Subcutaneous preadipocyte (primary cell): Measurements from ENCODE around the gene GXYLT2. TPM values are rescaled to one million over a fixed set of nuclear protein-coding genes. Genes with fewer than 3 reads are reported as not detected.

Source experiments
- small RNA-seq: library from RNA; depleted of rRNA; stranded (forward); fragments of <200 nt; gene quantifications from one replicate; pipeline ENCODE3, GENCODE V24; 2012
- total RNA-seq: library from RNA; depleted of rRNA; stranded (reverse); fragments of >200 nt; gene quantifications from 2 replicates; pipeline ENCODE4 v1.2.3, GENCODE V29; 2012

The GXYLT2 gene
- 24.6 and 32.6 TPM in 2 replicates for total RNA-seq

GRCh38 chr3:72887705-72888545 lies at the start of gene GXYLT2:
TSS of gene GXYLT2 (plus strand) at chr3:72888046. CDS start at chr3:72888234, 188 bp downstream.

GRCh38 chr3:72847751-72848702 lies 39.8 kb upstream of the GXYLT2 start, which contains the start of gene SHQ1:
TSS of gene SHQ1 (minus strand) at chr3:72848445. CDS start at chr3:72848340, 105 bp downstream.

GRCh38 chr3:72996473-72997333 lies 108.9 kb downstream of the GXYLT2 start, which contains the start of gene PPP4R2:
TSS of gene PPP4R2 (plus strand) at chr3:72996811. CDS start at chr3:72997038, 227 bp downstream.

Small RNA genes lying within 50 kb of the gene (small RNA-seq; reads per million reads assigned to genes)
- not detected for gene RF00017

Other genes starting within 250 kb of the GXYLT2 start
- 17.6 and 23.9 TPM in 2 replicates for gene SHQ1, start 39.6 kb upstream of the GXYLT2 start, total RNA-seq
- 44.1 and 54.7 TPM in 2 replicates for gene PPP4R2, start 108.8 kb downstream of the GXYLT2 start, total RNA-seq
- 4.0 and 6.6 TPM in 2 replicates for gene EBLN2, start 173.6 kb downstream of the GXYLT2 start, total RNA-seq